DND-41 (cell line): Measurements from ENCODE around the gene ZMYM4.

ENCODE experiments used
- CTCF ChIP-seq: IDR thresholded peaks from 2 replicates; pipeline ENCODE4 v1.5.1; 2012; ENCODE audit warnings: borderline replicate concordance, low read length, moderate library complexity, mild to moderate bottlenecking; ENCODE audit not compliant: poor library complexity, severe bottlenecking; ENCODE audit errors: extremely low read depth
- EZH2 ChIP-seq: IDR thresholded peaks from 3 replicates; pipeline ENCODE4 v1.6.1; 2012; ENCODE audit warnings: borderline replicate concordance, low read depth, mild to moderate bottlenecking, moderate library complexity, low read length, inconsistent platforms; ENCODE audit not compliant: severe bottlenecking

- no peak for TF ChIP-seq CTCF
- TF ChIP-seq EZH2, result no peak
Observed at GRCh38 chr1:35367914-35368313, 99.4 kb downstream of the ZMYM4 start.
